GM12878 (cell line): Measurements from ENCODE around the gene SLC31A2. TPM values are rescaled to one million over a fixed set of nuclear protein-coding genes. Genes with fewer than 3 reads are reported as not detected.

ENCODE experiments used
- ATAC-seq: fragments of 200-7000 bp; cut with Tn5 transposase; 3 replicates; pipeline ENCODE4 v1.9.1; 2020; ENCODE audit warnings: mild to moderate bottlenecking, moderate library complexity
- BruUV-seq: library from RNA; stranded (reverse); fragments of 400-500 nt; replicated peaks from 2 replicates; lab custom pipeline; 2021; lab: Mats Ljungman, UMichigan
- CTCF ChIA-PET: fragments of 300-600 bp; sonication (Branson Sonifier 250); formaldehyde crosslinking; extraction: SDS; loops from one replicate; lab custom pipeline; 2021; ENCODE audit warnings: inconsistent platforms; lab: Yijun Ruan, JAX
- POLR2A ChIA-PET: fragments of 350-600 bp; formaldehyde crosslinking; extraction: SDS; loops from one replicate; lab custom pipeline; 2021; ENCODE audit warnings: inconsistent platforms; lab: Charles Lee
- RAD21 ChIA-PET: fragments of 300-600 bp; sonication (Branson Sonifier 250); formaldehyde crosslinking; loops from one replicate; lab custom pipeline; 2023; ENCODE audit warnings: antibody characterized with exemption; ENCODE audit not compliant: unreplicated experiment; lab: Charles Lee
- SMC1A ChIA-PET: fragments of 300-600 bp; sonication (Branson Sonifier 250); formaldehyde crosslinking; loops from one replicate; lab custom pipeline; 2023; ENCODE audit not compliant: unreplicated experiment, uncharacterized antibody; lab: Charles Lee
- DNase-seq: peaks from one replicate; pipeline ENCODE4 v3.0.0-alpha.2; 2011; ENCODE audit warnings: low read depth, low spot score
- FAIRE-seq: peaks from 3 replicates; lab custom pipeline; 2011; peaks lifted over from hg19 to GRCh38; lab: Jason Lieb, UNC
- H2AFZ ChIP-seq: 2 replicates; pipeline ENCODE4 v1.6.0; 2011; ENCODE audit warnings: low read depth, low read length, control low read depth; ENCODE audit not compliant: control insufficient read depth
- H3K27ac ChIP-seq: 2 replicates; pipeline ENCODE4 v1.5.1; 2011; ENCODE audit warnings: control low read depth; ENCODE audit not compliant: control insufficient read depth, insufficient read depth
- H3K27me3 ChIP-seq, 2 experiments: replicated peaks in 1 of 2; 2 replicates each; pipeline versions ENCODE4 v1.6.0 to v1.6.1; 2011; ENCODE audit warnings: low read length in 1 of 2; ENCODE audit not compliant: control insufficient read depth in 2 of 2, insufficient read depth in 2 of 2
- H3K36me3 ChIP-seq, 2 experiments: 2 replicates each; pipeline ENCODE4 v1.5.1; 2011; ENCODE audit warnings: low read length in 1 of 2; ENCODE audit not compliant: control insufficient read depth in 2 of 2, insufficient read depth in 2 of 2
- H3K4me1 ChIP-seq: 2 replicates; pipeline ENCODE4 v1.6.1; 2011; ENCODE audit warnings: mild to moderate bottlenecking, low read length, moderate library complexity, mixed read lengths; ENCODE audit not compliant: control insufficient read depth, insufficient read depth
- H3K4me2 ChIP-seq: 2 replicates; pipeline ENCODE4 v1.6.0; 2011; ENCODE audit warnings: control low read depth; ENCODE audit not compliant: control insufficient read depth, insufficient read depth
- H3K4me3 ChIP-seq: fragments of 200-600 bp; sonication (generic); 2 replicates; pipeline ENCODE4 v1.5.1; 2016
- H3K79me2 ChIP-seq: 2 replicates; pipeline ENCODE4 v1.6.0; 2011; ENCODE audit warnings: low read length; ENCODE audit not compliant: control insufficient read depth, insufficient read depth
- H3K9ac ChIP-seq: 2 replicates; pipeline ENCODE4 v1.8.0; 2011; ENCODE audit warnings: low read length, control low read depth, mixed read lengths; ENCODE audit not compliant: control insufficient read depth, insufficient read depth
- H3K9me3 ChIP-seq: replicated peaks from 3 replicates; pipeline ENCODE4 v1.5.1; 2011; ENCODE audit warnings: mild to moderate bottlenecking, low read length; ENCODE audit not compliant: control insufficient read depth, insufficient read depth
- H4K20me1 ChIP-seq: 2 replicates; pipeline ENCODE4 v1.6.0; 2011; ENCODE audit not compliant: control insufficient read depth, insufficient read depth
- ATF3 ChIP-seq: IDR thresholded peaks from 2 replicates; pipeline ENCODE4 v1.6.1; 2011; ENCODE audit warnings: low read depth, mild to moderate bottlenecking, low read length, moderate library complexity, borderline replicate concordance; ENCODE audit errors: extremely low read depth
- ATF7 ChIP-seq: fragments of 450-650 bp; IDR thresholded peaks from 2 replicates; pipeline ENCODE4 v1.6.1; 2016; ENCODE audit warnings: low read depth, mild to moderate bottlenecking
- BHLHE40 ChIP-seq, 2 experiments: fragments of 450-650 bp in 1 of 2; IDR thresholded peaks; 2 replicates each; pipeline ENCODE4 v1.6.1; 2011 to 2017; ENCODE audit warnings: low read depth in 2 of 2, borderline replicate concordance in 1 of 2, improper control_type of control experiment in 1 of 2, low read length in 1 of 2, mild to moderate bottlenecking in 1 of 2
- CREB1 ChIP-seq: IDR thresholded peaks from 2 replicates; pipeline ENCODE4 v1.6.1; 2012; ENCODE audit warnings: low read depth, mild to moderate bottlenecking, inconsistent platforms
- DPF2 ChIP-seq: fragments of 450-650 bp; IDR thresholded peaks from 2 replicates; pipeline ENCODE4 v1.6.1; 2017; ENCODE audit warnings: mild to moderate bottlenecking
- ELK1 ChIP-seq: IDR thresholded peaks from 2 replicates; pipeline ENCODE4 v1.6.1; 2012; ENCODE audit warnings: low read depth, low read length, improper control_type of control experiment
- IRF4 ChIP-seq: IDR thresholded peaks from 2 replicates; pipeline ENCODE4 v1.6.1; 2011; ENCODE audit warnings: low read depth, low read length
- NRF1 ChIP-seq: conservative IDR thresholded peaks from 2 replicates; pipeline ENCODE4 v1.6.1; 2011; ENCODE audit warnings: mild to moderate bottlenecking, low read depth, low read length, improper control_type of control experiment
- PRDM15 ChIP-seq: fragments of 450-650 bp; formaldehyde crosslinking; IDR thresholded peaks from 2 replicates; pipeline ENCODE4 v1.4.0; 2020; ENCODE audit warnings: mild to moderate bottlenecking, moderate library complexity
- SP1 ChIP-seq: IDR thresholded peaks from one replicate; pipeline ENCODE4 v1.6.1; 2011; ENCODE audit warnings: low read depth, low read length
- USF2 ChIP-seq: IDR thresholded peaks from 2 replicates; pipeline ENCODE4 v1.6.1; 2011; ENCODE audit warnings: low read depth, low read length, improper control_type of control experiment, borderline replicate concordance
- WGBS: methylation state at CpG from one replicate; pipeline ENCODE4 v1.1.6; 2016; ENCODE audit warnings: low lambda C conversion rate; ENCODE audit not compliant: insufficient replicate concordance, insufficient coverage; ENCODE audit errors: missing lambda C conversion rate; 5-methylcytosine and 5-hydroxymethylcytosine counted together
- in situ Hi-C: fragments of 300-500 bp; cut with MboI; formaldehyde crosslinking; loops from 9 replicates; pipeline ENCODE4 v1.14.3; 2018; ENCODE audit warnings: mixed read lengths
- intact Hi-C: fragments of 100-400 bp; cut with micrococcal nuclease; formaldehyde crosslinking; loops from one replicate; pipeline ENCODE4 v1.14.2; 2022; ENCODE audit not compliant: unreplicated experiment
- polyA plus RNA-seq, 11 experiments: library from polyadenylated mRNA; depleted of rRNA in 4 of 11; unstranded in 6 of 11; stranded (reverse) in 5 of 11; fragments of >200 nt; fragmentation: Nextera tagmentation in 4 of 11; fragmentation: Illumina TruSeq in 1 of 11; extraction: Ambion mirVana in 4 of 11; extraction: Trizol in 1 of 11; gene quantifications; 1 replicate in 1 of 11; 2 replicates in 10 of 11; pipeline versions ENCODE4 v1.2.1 to v1.2.3, GENCODE V29; 2011 to 2016; ENCODE audit warnings: inconsistent platforms in 2 of 11, missing spikeins in 2 of 11, low read depth in 1 of 11
- total RNA-seq, 4 experiments: library from RNA; depleted of rRNA in 3 of 4; stranded (reverse); fragments of >200 nt in 3 of 4; fragmentation: Illumina TruSeq in 1 of 4; extraction: Trizol in 1 of 4; gene quantifications; 2 replicates each; pipeline versions ENCODE4 v1.2.1 to v1.2.3, GENCODE V29; 2013 to 2021

Gene SLC31A2
- total and polyA plus RNA-seq, 10 of the 15 experiments (the other 5 are each of a cell fraction or from before 2014, with no cell fraction given), result 0.09 to 1.9 (median 0.93) TPM

- DNase-seq, result no peak
- in situ Hi-C loops (no loop called here), intact Hi-C loops (no loop called here)
- Histone ChIP-seq H2AFZ (no peak overlapping the region), H3K9ac (no peak overlapping the region), H3K27me3 (no peaks in the 10 kb centered on the region), H3K36me3 (peaks cover 16 to 49% of the 10 kb centered on the region in 2 experiments), H3K4me3 (no peak overlapping the region), H3K9me3 (no peaks in the 10 kb centered on the region), H3K4me2 (no peak overlapping the region), H3K79me2 (no peaks in the 10 kb centered on the region), H4K20me1 (no peaks in the 10 kb centered on the region), H3K27ac (no peak overlapping the region), H3K4me1 (no peaks in the 10 kb centered on the region)
- no TSS peak for BruUV-seq
- no peak for TF ChIP-seq DPF2
- no peak for TF ChIP-seq NRF1
- no peak for TF ChIP-seq CREB1
- no peak for TF ChIP-seq BHLHE40 (IDR thresholded peaks at IDR 0.05; ENCODE audit: borderline replicate concordance in 1 of 2, low read depth in 2 of 2, low read length in 1 of 2)
- TF ChIP-seq SP1, result no peak
- TF ChIP-seq ELK1, result no peak
- TF ChIP-seq ATF3, result no peak
- no peak for TF ChIP-seq ATF7
- no peak for TF ChIP-seq USF2
- no peak for TF ChIP-seq IRF4
- no peak for TF ChIP-seq PRDM15 (CRISPR knock-in tag)
- no peak for FAIRE-seq
- no peak for ATAC-seq
- ChIA-PET POLR2A (interaction anchor here (0.5 kb wide), 1 partner anchor 639 kb away, joined by 3 read pairs; no protein-coding TSS in a partner anchor), RAD21 (no interaction called here), SMC1A (interaction anchor here (0.6 to 1.0 kb wide), 2 partner anchors 33 to 1075 kb away, joined by 3 read pairs; no protein-coding TSS in a partner anchor), CTCF (interaction anchor here (1.0 to 1.1 kb wide), 2 partner anchors 34 to 74 kb away, joined by 3 read pairs; no protein-coding TSS in a partner anchor)
- WGBS, result 99% methylated on average over 7 of the region's 7 CpGs
Observed at GRCh38 chr9:113186137-113186755, 35.4 kb downstream of the SLC31A2 start.
